Vagina (tissue), 2 donors: ENCODE measurements around the gene TRPC1. TPM values are rescaled to one million over a fixed set of nuclear protein-coding genes. Genes with fewer than 3 reads are reported as not detected.

Source experiments
- DNase-seq, 2 donors: peaks; one replicate each; pipeline ENCODE4 v3.0.0-alpha.2; 2017; ENCODE audit errors: extremely low spot score in 2 of 2
- H3K27ac ChIP-seq: fragments of 200-600 bp; sonication (generic); one replicate; pipeline ENCODE4 v1.5.1; 2019
- H3K27me3 ChIP-seq: fragments of 200-600 bp; sonication (generic); one replicate; pipeline ENCODE4 v1.5.1; 2019
- H3K36me3 ChIP-seq, 2 donors: fragments of 200-600 bp; sonication (generic); one replicate each; pipeline ENCODE4 v1.5.1; 2017 to 2019
- H3K4me1 ChIP-seq: fragments of 200-600 bp; sonication (generic); one replicate; pipeline ENCODE4 v1.5.1; 2019
- H3K4me3 ChIP-seq, 2 donors: fragments of 200-600 bp; sonication (generic); 1 replicate in 1 of 2; 2 replicates in 1 of 2; pipeline ENCODE4 v1.5.1; 2016 to 2019
- H3K9me3 ChIP-seq: fragments of 200-600 bp; sonication (generic); one replicate; pipeline ENCODE4 v1.5.1; 2019
- CTCF ChIP-seq, 3 experiments: fragments of 450-650 bp in 2 of 3; fragments of 200-600 bp in 1 of 3; sonication (generic) in 1 of 3; IDR thresholded peaks; one replicate each; pipeline ENCODE4 v1.5.1; 2017 to 2019; ENCODE audit warnings: antibody characterized with exemption in 3 of 3, mild to moderate bottlenecking in 2 of 3, moderate library complexity in 2 of 3
- POLR2A ChIP-seq, 2 donors: fragments of 450-650 bp; IDR thresholded peaks; one replicate each; pipeline ENCODE4 v1.6.1; 2017; ENCODE audit warnings: antibody characterized with exemption in 2 of 2, mild to moderate bottlenecking in 2 of 2, moderate library complexity in 2 of 2
- POLR2AphosphoS5 ChIP-seq, 2 donors: sonication (generic); formaldehyde crosslinking; IDR thresholded peaks; one replicate each; pipeline ENCODE4 v1.9.0; 2017; ENCODE audit warnings: antibody characterized with exemption in 2 of 2, mild to moderate bottlenecking in 2 of 2, low read depth in 1 of 2; ENCODE audit not compliant: insufficient read depth in 1 of 2
- intact Hi-C: fragments of 100-400 bp; cut with DNase I; formaldehyde crosslinking; loops from one replicate; pipeline ENCODE4 v1.15.1; 2023
- small RNA-seq: library from RNA; depleted of rRNA; stranded (forward); fragments of <200 nt; gene quantifications from one replicate; pipeline ENCODE3, GENCODE V24; 2016
- total RNA-seq: library from RNA; depleted of rRNA; stranded (reverse); fragments of >200 nt; gene quantifications from one replicate; pipeline ENCODE4 v1.2.3, GENCODE V29; 2016

TRPC1 gene
- total RNA-seq, 1 donor from 2014 or later: 12.0 TPM

GRCh38 chr3:142852009-142852408 is 128.2 kb downstream of the TRPC1 start:
- Histone ChIP-seq H3K4me1 (peaks cover 5% of the 10 kb centered on the region), H3K4me3 (no peak overlapping the region), H3K27ac (no peak overlapping the region), H3K27me3 (no peaks in the 10 kb centered on the region), H3K36me3 (no peaks in the 10 kb centered on the region), H3K9me3 (no peaks in the 10 kb centered on the region)
- intact Hi-C loops: no loop called here
- no peak for TF ChIP-seq POLR2AphosphoS5 (IDR thresholded peaks at IDR 0.05; ENCODE audit: insufficient read depth in 1 of 2, low read depth in 1 of 2)
- TF ChIP-seq POLR2A (IDR thresholded peaks at IDR 0.05): no peak
- TF ChIP-seq CTCF (IDR thresholded peaks at IDR 0.05): no peak
- DNase-seq: no peak

- no peak for TF ChIP-seq POLR2AphosphoS5 (IDR thresholded peaks at IDR 0.05; ENCODE audit: insufficient read depth in 1 of 2, low read depth in 1 of 2)
- TF ChIP-seq CTCF (IDR thresholded peaks at IDR 0.05): no peak
- no peak for TF ChIP-seq POLR2A (IDR thresholded peaks at IDR 0.05)
- intact Hi-C loops: no loop called here
- no peak for DNase-seq
- H3K27ac ChIP-seq: no peak overlapping the region
- H3K4me1 ChIP-seq: peaks cover 5% of the 10 kb centered on the region
- H3K27me3 ChIP-seq: no peaks in the 10 kb centered on the region
- H3K4me3 ChIP-seq: no peak overlapping the region
- no peaks in the 10 kb centered on the region for H3K36me3 ChIP-seq
- no peaks in the 10 kb centered on the region for H3K9me3 ChIP-seq
Measured at GRCh38 chr3:142853270-142854168, 129.7 kb downstream of the TRPC1 start.

GRCh38 chr3:142857056-142857455 is 133.2 kb downstream of the TRPC1 start:
- no peak overlapping the region for H3K27ac ChIP-seq
- H3K36me3 ChIP-seq: no peaks in the 10 kb centered on the region
- no peak overlapping the region for H3K4me3 ChIP-seq
- H3K4me1 ChIP-seq: peaks cover 5% of the 10 kb centered on the region
- no peaks in the 10 kb centered on the region for H3K27me3 ChIP-seq
- no peak for DNase-seq
- no peak for TF ChIP-seq CTCF (IDR thresholded peaks at IDR 0.05)
- no peak for TF ChIP-seq POLR2AphosphoS5 (IDR thresholded peaks at IDR 0.05; ENCODE audit: insufficient read depth in 1 of 2, low read depth in 1 of 2)
- no peak for TF ChIP-seq POLR2A (IDR thresholded peaks at IDR 0.05)
- no peaks in the 10 kb centered on the region for H3K9me3 ChIP-seq
- intact Hi-C loops: no loop called here

Small RNA genes within 50 kb of the gene (small RNA-seq; reads per million reads assigned to genes)
- gene RNU7-47P: not detected

Other genes with a start within 250 kb of the TRPC1 start
- 22.6 TPM for gene ATR, start 145.3 kb upstream of the TRPC1 start, total RNA-seq
- gene PLS1, start 127.6 kb upstream of the TRPC1 start, total RNA-seq: 3.9 TPM
- gene PCOLCE2, start 165.0 kb downstream of the TRPC1 start, total RNA-seq: 136 TPM
- gene PAQR9, start 239.6 kb downstream of the TRPC1 start, total RNA-seq: not detected